WI38 (cell line): Measurements from ENCODE around the gene CMC2.
A peak's percentile ranks its signal among the peaks of the same experiment; 100 is the strongest.

Experiments used
- H3K4me3 ChIP-seq: 2 replicates; pipeline ENCODE4 v1.5.1; 2011; ENCODE audit warnings: low read depth, mild to moderate bottlenecking, control low read depth, low read length
- CTCF ChIP-seq: IDR thresholded peaks from 2 replicates; pipeline ENCODE4 v1.5.1; 2012; ENCODE audit warnings: low read depth, mild to moderate bottlenecking, control low read depth, low read length

Gene CMC2

DNA sequence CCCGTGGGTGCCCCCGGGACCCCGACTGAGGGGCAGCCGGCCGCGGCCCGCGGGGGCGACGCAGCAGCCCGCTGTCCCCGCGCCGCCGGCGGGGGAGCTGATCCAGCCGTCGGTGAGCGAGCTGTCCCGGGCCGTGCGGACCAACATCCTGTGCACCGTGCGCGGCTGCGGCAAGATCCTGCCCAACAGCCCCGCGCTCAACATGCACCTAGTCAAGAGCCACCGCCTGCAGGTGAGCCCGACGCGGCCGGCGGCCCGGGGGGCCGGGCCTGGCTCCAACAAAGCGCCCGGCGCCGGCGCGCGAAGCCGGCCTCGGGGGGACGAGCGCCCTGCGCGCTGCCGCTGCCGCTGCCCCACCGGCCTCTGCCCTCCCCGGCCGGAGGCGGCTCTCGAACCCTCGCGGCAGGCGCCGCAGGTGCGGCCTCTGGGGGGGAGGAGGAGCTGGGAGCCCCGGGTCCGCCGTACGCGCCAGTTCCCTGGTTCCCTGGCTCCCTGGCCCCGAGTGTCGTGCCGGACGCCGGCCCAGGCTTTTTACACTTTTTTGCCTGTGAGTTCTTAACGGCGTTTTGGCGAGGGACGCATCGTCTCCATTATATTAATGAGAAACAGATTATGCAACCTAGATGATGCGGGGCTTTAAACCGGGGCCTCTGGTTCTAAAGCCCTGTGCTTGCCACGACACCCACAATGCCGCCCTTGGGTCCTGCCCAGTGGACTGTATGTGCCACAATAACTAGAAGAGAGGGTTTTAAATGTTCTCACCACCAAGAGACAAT, 29.5 kb upstream of the CMC2 start:
- peak overlapping the region; percentile 81 for H3K4me3 ChIP-seq
- no peak for TF ChIP-seq CTCF

GRCh38 chr16:81035398-81035974, 28.8 kb upstream of the CMC2 start, which contains the start of gene ATMIN:
Gene ATMIN (plus strand): TSS chr16:81035842. CDS start chr16:81035871, 29 bp downstream.
- peak; percentile 97 for TF ChIP-seq CTCF
- H3K4me3 ChIP-seq, result peak within 1 kb of the TSS; percentile 81

GRCh38 chr16:81029930-81030604, 23.4 kb upstream of the CMC2 start:
- TF ChIP-seq CTCF, result no peak
- H3K4me3 ChIP-seq, result no peak overlapping the region

- no peak for TF ChIP-seq CTCF
- H3K4me3 ChIP-seq, result no peak overlapping the region
These were observed 19.7 kb upstream of the CMC2 start for GRCh38 chr16:81026429-81026828.

- TF ChIP-seq CTCF, result no peak
- H3K4me3 ChIP-seq, result no peak overlapping the region
These were observed 11.8 kb upstream of the CMC2 start for GRCh38 chr16:81018496-81018895.

- no peak for TF ChIP-seq CTCF
- no peak overlapping the region for H3K4me3 ChIP-seq
These were observed 8.0 kb upstream of the CMC2 start for GRCh38 chr16:81014672-81015071.

DNA sequence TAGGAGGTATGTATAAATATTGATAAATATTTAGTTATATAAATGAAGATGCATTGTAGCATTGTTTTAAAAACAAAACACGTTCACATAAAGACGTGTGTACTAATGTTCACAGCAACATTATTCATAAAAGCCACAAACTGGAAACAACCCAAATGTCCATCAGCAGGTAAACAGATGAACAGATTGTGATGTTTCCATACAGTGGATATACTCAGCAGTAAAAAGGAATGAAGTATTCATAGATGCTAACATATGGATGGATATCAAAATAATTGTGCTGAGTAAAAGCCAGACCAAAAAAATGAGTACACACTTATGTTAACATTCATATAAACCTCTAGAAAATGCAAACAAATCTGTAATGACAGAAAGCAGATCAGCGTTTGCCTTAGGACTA, 6.3 kb upstream of the CMC2 start:
- H3K4me3 ChIP-seq, result no peak overlapping the region
- no peak for TF ChIP-seq CTCF
